DND-41 (cell line): Measurements from ENCODE around the gene RPL23.

Experiments
- ATAC-seq: fragments of 200-7000 bp; cut with Tn5 transposase; 3 replicates; pipeline ENCODE4 v1.9.1; 2021; ENCODE audit warnings: low read depth; ENCODE audit not compliant: insufficient read depth
- DNase-seq: peaks from one replicate; pipeline ENCODE4 v3.0.0-alpha.2; 2020
- H2AFZ ChIP-seq: 2 replicates; pipeline ENCODE4 v1.6.0; 2012; ENCODE audit warnings: low read depth, low read length
- H3K27ac ChIP-seq: 2 replicates; pipeline ENCODE4 v1.5.1; 2012; ENCODE audit warnings: low read length, inconsistent platforms
- H3K27me3 ChIP-seq: fragments of 200-600 bp; sonication (generic); 2 replicates; pipeline ENCODE4 v1.6.0; 2012; ENCODE audit warnings: low read length, mild to moderate bottlenecking, inconsistent platforms; ENCODE audit not compliant: insufficient read depth, poor library complexity
- H3K36me3 ChIP-seq: 2 replicates; pipeline ENCODE4 v1.5.1; 2012; ENCODE audit warnings: low read length, inconsistent platforms; ENCODE audit not compliant: insufficient read depth
- H3K4me1 ChIP-seq: 2 replicates; pipeline ENCODE4 v1.5.1; 2012; ENCODE audit warnings: mild to moderate bottlenecking, low read length; ENCODE audit not compliant: insufficient read depth
- H3K4me2 ChIP-seq: 2 replicates; pipeline ENCODE4 v1.6.0; 2012; ENCODE audit warnings: mild to moderate bottlenecking, moderate library complexity, low read length, inconsistent platforms; ENCODE audit not compliant: insufficient read depth
- H3K4me3 ChIP-seq, 2 experiments: fragments of 200-600 bp in 1 of 2; shearing (Covaris generic) in 1 of 2; 2 replicates each; pipeline ENCODE4 v1.5.1; 2012 to 2016; ENCODE audit warnings: inconsistent platforms in 2 of 2, low read length in 2 of 2, mild to moderate bottlenecking in 2 of 2, low read depth in 1 of 2, moderate library complexity in 1 of 2
- H3K79me2 ChIP-seq: 2 replicates; pipeline ENCODE4 v1.6.0; 2012; ENCODE audit warnings: low read length, inconsistent platforms; ENCODE audit not compliant: insufficient read depth
- H3K9ac ChIP-seq: 2 replicates; pipeline ENCODE4 v1.6.0; 2012; ENCODE audit warnings: low read depth, mild to moderate bottlenecking, inconsistent platforms, low read length, moderate library complexity
- H3K9me3 ChIP-seq: 2 replicates; pipeline ENCODE4 v1.5.1; 2012; ENCODE audit warnings: low read length, moderate library complexity, mild to moderate bottlenecking, inconsistent platforms; ENCODE audit not compliant: insufficient read depth, severe bottlenecking
- H4K20me1 ChIP-seq: 2 replicates; pipeline ENCODE4 v1.6.0; 2012; ENCODE audit warnings: low read length; ENCODE audit not compliant: insufficient read depth
- CTCF ChIP-seq: IDR thresholded peaks from 2 replicates; pipeline ENCODE4 v1.5.1; 2012; ENCODE audit warnings: borderline replicate concordance, low read length, moderate library complexity, mild to moderate bottlenecking; ENCODE audit not compliant: poor library complexity, severe bottlenecking; ENCODE audit errors: extremely low read depth
- EZH2 ChIP-seq: IDR thresholded peaks from 3 replicates; pipeline ENCODE4 v1.6.1; 2012; ENCODE audit warnings: borderline replicate concordance, low read depth, mild to moderate bottlenecking, moderate library complexity, low read length, inconsistent platforms; ENCODE audit not compliant: severe bottlenecking

RPL23 gene

DNA sequence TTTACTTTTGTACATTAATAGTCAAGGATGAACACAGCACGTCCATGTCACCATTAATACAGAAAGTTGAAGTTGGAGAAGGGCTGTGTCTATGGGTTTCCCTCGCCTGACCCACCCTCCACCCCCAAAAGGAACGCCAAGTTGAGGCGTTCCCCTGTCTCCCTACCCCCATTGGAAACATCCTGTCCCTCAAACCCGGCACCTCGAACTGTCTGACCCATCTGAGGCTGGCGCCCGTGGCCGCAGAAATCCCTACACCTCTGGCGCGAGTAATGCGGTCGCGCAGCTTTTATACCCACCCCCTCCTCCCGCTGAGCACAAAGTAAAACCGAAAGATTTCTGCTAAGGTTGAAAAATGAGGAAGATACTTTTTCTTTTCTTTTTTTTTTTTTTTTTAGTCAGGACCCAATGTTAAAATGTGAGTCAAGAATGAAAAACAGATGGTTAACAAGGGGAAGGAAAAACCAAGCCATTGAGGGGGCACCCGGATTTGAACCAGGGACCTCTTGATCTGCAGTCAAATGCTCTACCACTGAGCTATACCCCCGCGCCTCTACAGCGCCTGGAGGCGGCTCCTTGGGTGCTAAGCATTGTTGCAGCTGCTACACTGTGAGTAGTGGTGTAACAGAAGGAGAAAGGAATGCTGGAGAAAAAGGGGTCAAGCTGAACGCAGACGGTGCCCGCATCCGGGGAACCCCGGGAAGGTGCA, 15.4 kb upstream of the RPL23 start:
- H3K9ac ChIP-seq, result peak overlapping the region; percentile 75
- TF ChIP-seq CTCF, result peak; percentile 71
- no peak for TF ChIP-seq EZH2
- H3K27ac ChIP-seq, result peak overlapping the region; percentile 85
- peak overlapping the region; percentile 79 for H2AFZ ChIP-seq
- H3K27me3 ChIP-seq, result no peaks in the 10 kb centered on the region
- peaks cover 44% of the 10 kb centered on the region for H3K4me1 ChIP-seq
- H3K9me3 ChIP-seq, result no peaks in the 10 kb centered on the region
- ATAC-seq, result peak; percentile 67
- DNase-seq, result peak; percentile 89
- H3K79me2 ChIP-seq, result peaks cover 40% of the 10 kb centered on the region
- peak overlapping the region; percentile 45 to 74 for H3K4me3 ChIP-seq
- H3K36me3 ChIP-seq, result peaks cover 13% of the 10 kb centered on the region
- peaks cover 27% of the 10 kb centered on the region for H4K20me1 ChIP-seq
- peak overlapping the region; percentile 83 for H3K4me2 ChIP-seq

DNA sequence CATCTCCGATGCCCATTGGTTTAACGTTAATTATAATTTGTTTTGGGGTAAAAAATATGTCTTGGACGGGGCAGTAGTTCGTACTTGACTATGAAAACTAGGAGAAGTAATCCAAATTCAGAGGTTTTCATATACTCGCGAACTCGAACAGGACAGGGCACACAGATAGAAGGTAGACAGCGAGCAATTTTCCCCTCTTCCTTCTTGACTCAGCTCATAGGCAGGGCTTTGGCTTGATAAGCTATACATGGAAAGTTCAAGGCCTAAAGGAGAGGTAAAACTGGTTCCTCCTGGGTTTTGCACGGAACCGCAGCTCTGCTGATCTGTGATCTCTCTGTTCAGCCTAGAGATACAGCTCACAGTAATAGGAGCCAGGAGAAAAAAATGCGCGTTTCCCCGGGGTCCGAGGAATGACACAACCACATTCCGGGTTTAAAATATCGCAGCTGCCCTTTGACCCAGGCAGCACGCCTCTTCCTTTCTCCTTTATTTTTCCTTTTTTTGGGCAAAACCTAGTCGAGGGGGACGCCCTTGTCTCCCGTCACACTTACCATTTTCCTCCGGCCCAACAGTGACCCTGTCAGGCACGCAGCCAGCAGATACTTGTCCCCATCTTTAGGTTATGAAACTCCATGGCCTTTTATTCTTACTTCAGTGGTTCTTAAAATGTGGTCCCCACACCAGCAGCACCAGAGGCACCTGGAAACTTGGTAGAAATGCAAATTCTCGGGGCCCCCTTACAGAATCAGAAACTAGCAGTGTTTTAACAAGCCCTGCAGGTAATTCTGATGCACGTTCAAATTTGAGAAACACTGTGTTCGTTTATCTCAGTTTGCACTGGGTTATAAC, 14.7 kb upstream of the RPL23 start:
- Histone ChIP-seq H3K36me3 (peaks cover 10% of the 10 kb centered on the region), H3K4me1 (peaks cover 38% of the 10 kb centered on the region), H3K9me3 (no peaks in the 10 kb centered on the region), H3K9ac (peak overlapping the region; percentile 75), H2AFZ (peak overlapping the region; percentile 79), H4K20me1 (peaks cover 21% of the 10 kb centered on the region), H3K27ac (peak overlapping the region; percentile 85), H3K27me3 (no peaks in the 10 kb centered on the region), H3K4me2 (peak overlapping the region; percentile 83), H3K79me2 (peaks cover 32% of the 10 kb centered on the region), H3K4me3 (peak overlapping the region; percentile 45 to 74)
- DNase-seq, result no peak
- no peak for ATAC-seq
- TF ChIP-seq EZH2 (no peak), CTCF (no peak)

GRCh38 chr17:38867179-38867967, 13.9 kb upstream of the RPL23 start:
- Histone ChIP-seq H2AFZ (no peak overlapping the region), H3K27me3 (no peaks in the 10 kb centered on the region), H3K4me1 (peaks cover 30% of the 10 kb centered on the region), H3K4me2 (peak overlapping the region; percentile 83; the same call in 1 of the 2 replicates), H4K20me1 (peaks cover 12% of the 10 kb centered on the region), H3K79me2 (peaks cover 24% of the 10 kb centered on the region), H3K9ac (no peak overlapping the region), H3K36me3 (peaks cover 2% of the 10 kb centered on the region), H3K4me3 (peak overlapping the region in 1 of 2 experiments; percentile 74; a peak in 1 of 4 replicates), H3K9me3 (no peaks in the 10 kb centered on the region), H3K27ac (peak overlapping the region; percentile 85; the same call in 1 of the 2 replicates)
- peak; percentile 60 for DNase-seq
- no peak for ATAC-seq
- peak; percentile 26 for TF ChIP-seq CTCF
- TF ChIP-seq EZH2, result no peak
